DOHH2 (cell line): ENCODE measurements around the gene C7orf57.

ENCODE experiments used
- EZH2phosphoT487 ChIP-seq: fragments of 200-600 bp; sonication (generic); IDR thresholded peaks from 2 replicates; pipeline ENCODE4 v1.6.1; 2017; ENCODE audit warnings: borderline replicate concordance, mild to moderate bottlenecking, antibody characterized with exemption, low read length, moderate library complexity, mixed read lengths
- TF ChIP-seq, protein P1 (sequence below): fragments of 200-600 bp; sonication (generic); IDR thresholded peaks from one replicate; pipeline ENCODE4 v1.5.1; 2014; ENCODE audit warnings: antibody characterized with exemption, mild to moderate bottlenecking, low read depth, low read length; ENCODE audit not compliant: poor library complexity, severe bottlenecking

DNA sequence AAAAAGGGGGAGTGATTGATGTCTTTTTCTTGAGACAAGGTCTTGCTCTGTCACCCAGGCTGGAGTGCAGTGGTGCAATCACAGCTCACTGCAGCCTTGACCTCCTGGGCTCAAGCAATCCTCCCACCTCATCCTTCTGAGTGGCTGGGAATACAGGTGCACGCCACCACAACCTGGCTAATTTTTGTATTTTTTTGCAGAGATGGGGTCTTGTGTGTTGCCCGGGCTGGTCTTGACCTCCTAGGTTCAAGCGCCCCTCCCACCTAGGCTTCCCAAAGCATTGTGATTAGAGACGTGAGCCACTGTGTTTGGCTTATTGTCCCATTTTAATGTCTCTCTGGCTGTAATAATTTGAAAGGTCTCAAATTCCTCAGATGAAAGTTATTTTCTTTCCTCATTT lies 75.5 kb downstream of the C7orf57 start:
- TF ChIP-seq, protein P1, sequence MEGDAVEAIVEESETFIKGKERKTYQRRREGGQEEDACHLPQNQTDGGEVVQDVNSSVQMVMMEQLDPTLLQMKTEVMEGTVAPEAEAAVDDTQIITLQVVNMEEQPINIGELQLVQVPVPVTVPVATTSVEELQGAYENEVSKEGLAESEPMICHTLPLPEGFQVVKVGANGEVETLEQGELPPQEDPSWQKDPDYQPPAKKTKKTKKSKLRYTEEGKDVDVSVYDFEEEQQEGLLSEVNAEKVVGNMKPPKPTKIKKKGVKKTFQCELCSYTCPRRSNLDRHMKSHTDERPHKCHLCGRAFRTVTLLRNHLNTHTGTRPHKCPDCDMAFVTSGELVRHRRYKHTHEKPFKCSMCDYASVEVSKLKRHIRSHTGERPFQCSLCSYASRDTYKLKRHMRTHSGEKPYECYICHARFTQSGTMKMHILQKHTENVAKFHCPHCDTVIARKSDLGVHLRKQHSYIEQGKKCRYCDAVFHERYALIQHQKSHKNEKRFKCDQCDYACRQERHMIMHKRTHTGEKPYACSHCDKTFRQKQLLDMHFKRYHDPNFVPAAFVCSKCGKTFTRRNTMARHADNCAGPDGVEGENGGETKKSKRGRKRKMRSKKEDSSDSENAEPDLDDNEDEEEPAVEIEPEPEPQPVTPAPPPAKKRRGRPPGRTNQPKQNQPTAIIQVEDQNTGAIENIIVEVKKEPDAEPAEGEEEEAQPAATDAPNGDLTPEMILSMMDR = no peak
- TF ChIP-seq EZH2phosphoT487 = no peak
